Progenitor cell of endocrine pancreas (in vitro differentiated cells): ENCODE results near the gene MAVS. TPM values are rescaled to one million over a fixed set of nuclear protein-coding genes. Genes with fewer than 3 reads are reported as not detected.

Experiments
- DNase-seq: peaks from one replicate; pipeline ENCODE4 v3.0.0; 2021; ENCODE audit warnings: low spot score; ENCODE audit not compliant: unreplicated experiment
- H3K27ac Mint-ChIP-seq: 2 replicates; pipeline ENCODE4 v1.8.0; 2021; ENCODE audit warnings: mild to moderate bottlenecking, moderate library complexity, mixed read lengths
- H3K27me3 Mint-ChIP-seq: 2 replicates; pipeline ENCODE4 v1.8.0; 2021; ENCODE audit warnings: mixed read lengths
- H3K36me3 Mint-ChIP-seq: 2 replicates; pipeline ENCODE4 v1.8.0; 2022; ENCODE audit warnings: mixed read lengths; ENCODE audit not compliant: insufficient read depth
- H3K4me1 Mint-ChIP-seq: 2 replicates; pipeline ENCODE4 v1.8.0; 2021; ENCODE audit warnings: low read depth, mixed read lengths
- H3K4me3 Mint-ChIP-seq: 2 replicates; pipeline ENCODE4 v1.8.0; 2021; ENCODE audit warnings: low read depth, mild to moderate bottlenecking, moderate library complexity, mixed read lengths
- H3K9me3 Mint-ChIP-seq: 2 replicates; pipeline ENCODE4 v1.8.0; 2021; ENCODE audit warnings: low read depth, mixed read lengths
- CTCF ChIP-seq: fragments of 200-600 bp; sonication (generic); IDR thresholded peaks from one replicate; pipeline ENCODE4 v1.5.0; 2021; ENCODE audit warnings: antibody characterized with exemption, mild to moderate bottlenecking; ENCODE audit not compliant: unreplicated experiment
- total RNA-seq: library from RNA; stranded (reverse); gene quantifications from 2 replicates; pipeline ENCODE4 v1.2.1, GENCODE V29; 2021

MAVS gene
- total RNA-seq, 1 donor from 2014 or later, result 43.8 TPM

GRCh38 chr20:3915691-3916090, 69.1 kb downstream of the MAVS start:
- Mint-ChIP-seq H3K9me3 (no peaks in the 10 kb centered on the region), H3K4me3 (no peak overlapping the region), H3K27me3 (no peaks in the 10 kb centered on the region), H3K27ac (no peak overlapping the region), H3K36me3 (peaks cover 39% of the 10 kb centered on the region), H3K4me1 (peaks cover 5% of the 10 kb centered on the region)
- no peak for TF ChIP-seq CTCF
- DNase-seq, result no peak

GRCh38 chr20:3916364-3916763, 69.7 kb downstream of the MAVS start:
- no peak for DNase-seq
- Mint-ChIP-seq H3K9me3 (no peaks in the 10 kb centered on the region), H3K4me3 (no peak overlapping the region), H3K27ac (no peak overlapping the region), H3K4me1 (peaks cover 5% of the 10 kb centered on the region), H3K27me3 (no peaks in the 10 kb centered on the region), H3K36me3 (peaks cover 38% of the 10 kb centered on the region)
- no peak for TF ChIP-seq CTCF

GRCh38 chr20:3919352-3919751, 72.7 kb downstream of the MAVS start:
- Mint-ChIP-seq H3K27ac (no peak overlapping the region), H3K9me3 (no peaks in the 10 kb centered on the region), H3K27me3 (no peaks in the 10 kb centered on the region), H3K36me3 (peaks cover 27% of the 10 kb centered on the region), H3K4me1 (peaks cover 3% of the 10 kb centered on the region), H3K4me3 (no peak overlapping the region)
- TF ChIP-seq CTCF, result no peak
- no peak for DNase-seq

- no peak for DNase-seq
- Mint-ChIP-seq H3K9me3 (no peaks in the 10 kb centered on the region), H3K4me1 (peaks cover 11% of the 10 kb centered on the region), H3K36me3 (peaks cover 17% of the 10 kb centered on the region), H3K27ac (peak overlapping the region; percentile 91), H3K27me3 (no peaks in the 10 kb centered on the region), H3K4me3 (no peak overlapping the region)
- TF ChIP-seq CTCF, result no peak
Measured at GRCh38 chr20:3922223-3922982, 75.8 kb downstream of the MAVS start.

GRCh38 chr20:3922983-3923339, 76.3 kb downstream of the MAVS start:
- H3K36me3 Mint-ChIP-seq, result peaks cover 18% of the 10 kb centered on the region
- no peak for DNase-seq
- peaks cover 13% of the 10 kb centered on the region for H3K4me1 Mint-ChIP-seq
- no peak for TF ChIP-seq CTCF
- no peaks in the 10 kb centered on the region for H3K27me3 Mint-ChIP-seq
- no peak overlapping the region for H3K4me3 Mint-ChIP-seq
- no peaks in the 10 kb centered on the region for H3K9me3 Mint-ChIP-seq
- H3K27ac Mint-ChIP-seq, result peak overlapping the region; percentile 91
